Measurements from ENCODE around the gene THRA. TPM values are rescaled to one million over a fixed set of nuclear protein-coding genes. Genes with fewer than 3 reads are reported as not detected.

The THRA gene
- total and polyA plus RNA-seq, 2 donors (not counting 3 experiments of a cell fraction or from before 2014, with no cell fraction given): 17.4 to 29.6 TPM

DNA sequence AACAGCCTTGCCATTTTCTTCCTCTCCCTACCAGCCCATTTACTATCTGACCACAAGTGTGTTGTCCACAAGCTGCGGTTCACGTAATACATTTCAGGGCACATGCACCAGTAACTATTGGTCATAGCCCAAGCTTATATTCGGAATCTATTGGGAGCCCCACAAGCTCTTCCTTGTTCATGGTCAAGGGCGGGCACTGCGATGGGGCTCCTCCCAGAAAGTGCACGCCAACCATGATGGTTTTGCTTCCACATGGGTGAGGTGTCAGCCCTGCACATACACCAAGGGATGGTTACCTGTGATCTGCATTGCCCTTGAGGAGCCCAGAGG, 12.1 kb downstream of the THRA start:
- intact Hi-C loops (cut with micrococcal nuclease): loop anchor here (1.0 kb wide), 2 partner anchors 36 to 62 kb away; no protein-coding TSS in a partner anchor

More for the DNA sequence above, 12.1 kb downstream of the THRA start:
- Histone ChIP-seq H2AFZ (ENCODE audit: low read depth, low read length) (no peak overlapping the region), H3K9me1 (replicated peaks; ENCODE audit: control insufficient read depth, extremely low read depth, insufficient read depth, low read length) (no peaks in the 10 kb centered on the region), H3K79me2 (ENCODE audit: control insufficient read depth, insufficient read depth, low read length) (no peaks in the 10 kb centered on the region), H3K27me3 (ENCODE audit: control insufficient read depth in 2 of 2, insufficient read depth in 2 of 2, low read length in 2 of 2) (no peaks in the 10 kb centered on the region), H3K36me3 (ENCODE audit: control insufficient read depth in 2 of 2, extremely low read depth in 1 of 2, insufficient read depth in 2 of 2, low read length in 2 of 2) (peaks cover 0 to 10% of the 10 kb centered on the region in 2 experiments), H3K4me1 (ENCODE audit: control insufficient read depth, extremely low read depth, insufficient read depth, low read length) (peaks cover 18% of the 10 kb centered on the region), H3K27ac (ENCODE audit: insufficient read depth, low read depth, low read length) (no peak overlapping the region), H3K4me2 (ENCODE audit: insufficient read depth, low read length) (no peak overlapping the region), H3K9ac (replicated peaks; ENCODE audit: extremely low read depth, insufficient read depth, low read length) (no peak overlapping the region), H3K4me3 (replicated peaks in 1 of 3; ENCODE audit: insufficient read depth in 1 of 3, low read depth in 1 of 3, low read length in 3 of 3) (no peak overlapping the region), H4K20me1 (replicated peaks; ENCODE audit: control insufficient read depth, extremely low read depth, insufficient read depth, low read length) (no peaks in the 10 kb centered on the region), H3K9me3 (replicated peaks; ENCODE audit: control insufficient read depth, insufficient read depth, low read length) (no peaks in the 10 kb centered on the region)
- DNase-seq (ENCODE audit: low read depth, low spot score) (no peak), FAIRE-seq (no peak)
- ChIA-PET CTCF (interaction anchor here (1.3 to 6.8 kb wide), 22 partner anchors 9 to 117 kb away, joined by 5 to 62 read pairs (median 12); partner anchors contain the start of genes CSF3, MED24, MSL1 and NR1D1), POLR2A (no interaction called here)
- BruUV-seq (replicated peaks): no TSS peak
- dilution Hi-C loops (cut with MboI; ENCODE audit: extremely low pct_ligation_motif_present, low sequenced_read_pairs): no loop called here
- TF ChIP-seq GATA2 (IDR thresholded peaks at IDR 0.05; ENCODE audit: insufficient read depth, insufficient read length, low read depth, low read length) (no peak), POLR2AphosphoS5 (IDR thresholded peaks at IDR 0.05; ENCODE audit: insufficient read depth, low read depth, low read length) (no peak), EZH2 (IDR thresholded peaks at IDR 0.05; ENCODE audit: borderline replicate concordance, low read depth, low read length, severe bottlenecking) (no peak), FOS (IDR thresholded peaks at IDR 0.05; ENCODE audit: borderline replicate concordance, insufficient read depth, low read length) (no peak), POLR2A (IDR thresholded peaks at IDR 0.05; ENCODE audit: low read depth, low read length) (no peak), JUN (IDR thresholded peaks at IDR 0.05; ENCODE audit: borderline replicate concordance, insufficient read depth, insufficient read length, low read depth) (no peak), MYC (IDR thresholded peaks at IDR 0.05; ENCODE audit: low read depth, low read length) (no peak)
- TF ChIP-seq, protein P1, sequence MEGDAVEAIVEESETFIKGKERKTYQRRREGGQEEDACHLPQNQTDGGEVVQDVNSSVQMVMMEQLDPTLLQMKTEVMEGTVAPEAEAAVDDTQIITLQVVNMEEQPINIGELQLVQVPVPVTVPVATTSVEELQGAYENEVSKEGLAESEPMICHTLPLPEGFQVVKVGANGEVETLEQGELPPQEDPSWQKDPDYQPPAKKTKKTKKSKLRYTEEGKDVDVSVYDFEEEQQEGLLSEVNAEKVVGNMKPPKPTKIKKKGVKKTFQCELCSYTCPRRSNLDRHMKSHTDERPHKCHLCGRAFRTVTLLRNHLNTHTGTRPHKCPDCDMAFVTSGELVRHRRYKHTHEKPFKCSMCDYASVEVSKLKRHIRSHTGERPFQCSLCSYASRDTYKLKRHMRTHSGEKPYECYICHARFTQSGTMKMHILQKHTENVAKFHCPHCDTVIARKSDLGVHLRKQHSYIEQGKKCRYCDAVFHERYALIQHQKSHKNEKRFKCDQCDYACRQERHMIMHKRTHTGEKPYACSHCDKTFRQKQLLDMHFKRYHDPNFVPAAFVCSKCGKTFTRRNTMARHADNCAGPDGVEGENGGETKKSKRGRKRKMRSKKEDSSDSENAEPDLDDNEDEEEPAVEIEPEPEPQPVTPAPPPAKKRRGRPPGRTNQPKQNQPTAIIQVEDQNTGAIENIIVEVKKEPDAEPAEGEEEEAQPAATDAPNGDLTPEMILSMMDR (IDR thresholded peaks at IDR 0.05; ENCODE audit: extremely low read depth in 1 of 2, insufficient read depth in 1 of 2, low read depth in 1 of 2, low read length in 2 of 2): no peak
- TF ChIP-seq, protein P2, sequence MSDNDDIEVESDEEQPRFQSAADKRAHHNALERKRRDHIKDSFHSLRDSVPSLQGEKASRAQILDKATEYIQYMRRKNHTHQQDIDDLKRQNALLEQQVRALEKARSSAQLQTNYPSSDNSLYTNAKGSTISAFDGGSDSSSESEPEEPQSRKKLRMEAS (IDR thresholded peaks at IDR 0.05; ENCODE audit: insufficient read depth, insufficient read length): no peak

Data from endothelial cell of umbilical vein (primary cell).